CD4-positive, alpha-beta T cell (primary cell): ENCODE data around the gene NOD2. TPM values are rescaled to one million over a fixed set of nuclear protein-coding genes. Genes with fewer than 3 reads are reported as not detected.

Source experiments
- ATAC-seq: fragments of 200-7000 bp; cut with Tn5 transposase; one replicate; pipeline ENCODE4 v1.10.0; 2022; ENCODE audit warnings: mild to moderate bottlenecking; ENCODE audit not compliant: poor library complexity
- CTCF ChIA-PET: fragments of 350-600 bp; sonication (Branson Sonifier 250); formaldehyde crosslinking; loops from one replicate; lab custom pipeline; 2021; ENCODE audit warnings: antibody characterized with exemption, inconsistent platforms; lab: Charles Lee
- POLR2A ChIA-PET: fragments of 350-600 bp; sonication (Branson Sonifier 250); formaldehyde crosslinking; loops from one replicate; lab custom pipeline; 2021; ENCODE audit warnings: antibody characterized with exemption, inconsistent platforms; lab: Charles Lee
- DNase-seq, 14 experiments: peaks; one replicate each; pipeline ENCODE4 v3.0.0-alpha.2; 2013 to 2020; ENCODE audit warnings: mixed read lengths in 2 of 14
- H3K27ac ChIP-seq, 2 donors: one replicate each; pipeline versions ENCODE4 v1.5.1 to v1.7.0; 2013; ENCODE audit warnings: low read length in 2 of 2, low read depth in 1 of 2, mild to moderate bottlenecking in 1 of 2
- H3K27me3 ChIP-seq, 2 experiments: 1 replicate in 1 of 2; 2 replicates in 1 of 2; pipeline versions ENCODE4 v1.6.1 to v1.7.0; 2013; ENCODE audit warnings: low read length in 2 of 2, control low read depth in 1 of 2, mild to moderate bottlenecking in 1 of 2, moderate library complexity in 1 of 2; ENCODE audit not compliant: insufficient read depth in 2 of 2, control insufficient read depth in 1 of 2
- H3K36me3 ChIP-seq: one replicate; pipeline ENCODE4 v1.6.1; 2013; ENCODE audit warnings: low read length, control low read depth; ENCODE audit not compliant: insufficient read depth
- H3K4me1 ChIP-seq: one replicate; pipeline ENCODE4 v1.6.1; 2013; ENCODE audit warnings: low read length, control low read depth; ENCODE audit not compliant: insufficient read depth
- H3K4me3 ChIP-seq: one replicate; pipeline ENCODE4 v1.5.1; 2013; ENCODE audit warnings: mild to moderate bottlenecking, low read length, moderate library complexity
- H3K9me3 ChIP-seq, 2 experiments: 1 replicate in 1 of 2; 2 replicates in 1 of 2; pipeline versions ENCODE4 v1.6.1 to v1.7.0; 2013; ENCODE audit warnings: low read length in 2 of 2, mild to moderate bottlenecking in 2 of 2, control low read depth in 1 of 2, moderate library complexity in 1 of 2; ENCODE audit not compliant: control insufficient read depth in 1 of 2, insufficient read depth in 1 of 2
- H3K27ac Mint-ChIP-seq: one replicate; pipeline ENCODE4 v1.8.0; 2020; ENCODE audit warnings: mixed read lengths
- H3K27me3 Mint-ChIP-seq: one replicate; pipeline ENCODE4 v1.8.0; 2021; ENCODE audit warnings: mixed read lengths
- H3K36me3 Mint-ChIP-seq: one replicate; pipeline ENCODE4 v1.8.0; 2021; ENCODE audit warnings: low read depth, mixed read lengths
- H3K4me1 Mint-ChIP-seq: one replicate; pipeline ENCODE4 v1.8.0; 2021; ENCODE audit warnings: low read depth, mixed read lengths
- H3K4me3 Mint-ChIP-seq: one replicate; pipeline ENCODE4 v1.8.0; 2020; ENCODE audit warnings: mild to moderate bottlenecking, mixed read lengths
- H3K9me3 Mint-ChIP-seq: one replicate; pipeline ENCODE4 v1.8.0; 2020; ENCODE audit warnings: mixed read lengths
- CTCF ChIP-seq: fragments of 200-600 bp; IDR thresholded peaks from one replicate; pipeline ENCODE4 v1.8.0; 2022; ENCODE audit warnings: antibody characterized with exemption, mild to moderate bottlenecking
- intact Hi-C, 2 experiments: fragments of 100-400 bp; cut with DNase I in 1 of 2; cut with micrococcal nuclease in 1 of 2; formaldehyde crosslinking; loops; one replicate each; pipeline versions ENCODE4 v1.15.1 to v1.9.0; 2023 to 2025; cut with DNase I, micrococcal nuclease
- total RNA-seq, 174 experiments: library from RNA in 2 of 174; stranded (reverse) in 2 of 174; gene quantifications; one replicate each; pipeline ENCODE4 v1.2.3 and lab custom pipeline; 2021 to 2026

Gene NOD2
- total RNA-seq, 2 experiments from 2014 or later = 4.5 to 5.3 TPM

- Mint-ChIP-seq H3K27ac (no peak overlapping the region), H3K36me3 (peaks cover 11% of the 10 kb centered on the region), H3K4me3 (no peak overlapping the region), H3K4me1 (peaks cover 17% of the 10 kb centered on the region), H3K9me3 (no peaks in the 10 kb centered on the region), H3K27me3 (no peaks in the 10 kb centered on the region)
- CTCF ChIA-PET = interaction anchor here (0.7 to 1.1 kb wide), 2 partner anchors 17 to 71 kb away, joined by 3 read pairs; no protein-coding TSS in a partner anchor
- Histone ChIP-seq H3K4me1 (peaks cover 6% of the 10 kb centered on the region), H3K9me3 (no peaks in the 10 kb centered on the region), H3K27me3 (no peaks in the 10 kb centered on the region), H3K27ac (no peak overlapping the region), H3K4me3 (no peak overlapping the region), H3K36me3 (no peaks in the 10 kb centered on the region)
- intact Hi-C loops = loop anchor here in 1 of 2 experiments (2.0 kb wide), 1 partner anchor 49 kb away; no protein-coding TSS in a partner anchor
- no peak for ATAC-seq
- POLR2A ChIA-PET = no interaction called here
- no peak for TF ChIP-seq CTCF
- no peak for DNase-seq
These were observed 44.1 kb downstream of the NOD2 start for GRCh38 chr16:50737420-50737959.

GRCh38 chr16:50739031-50739430 lies 45.6 kb downstream of the NOD2 start:
- H3K36me3 ChIP-seq = no peaks in the 10 kb centered on the region
- POLR2A ChIA-PET = no interaction called here
- H3K27me3 ChIP-seq = no peaks in the 10 kb centered on the region
- ATAC-seq = no peak
- H3K4me3 Mint-ChIP-seq = peak overlapping the region; percentile 5
- CTCF ChIA-PET = interaction anchor here (1.4 kb wide), 1 partner anchor 13 kb away, joined by 3 read pairs; no protein-coding TSS in a partner anchor
- peaks cover 6% of the 10 kb centered on the region for H3K4me1 ChIP-seq
- no peaks in the 10 kb centered on the region for H3K9me3 Mint-ChIP-seq
- no peak overlapping the region for H3K4me3 ChIP-seq
- peaks cover 22% of the 10 kb centered on the region for H3K4me1 Mint-ChIP-seq
- no peak for TF ChIP-seq CTCF
- intact Hi-C loops = no loop called here
- H3K27me3 Mint-ChIP-seq = no peaks in the 10 kb centered on the region
- no peak overlapping the region for H3K27ac ChIP-seq
- no peaks in the 10 kb centered on the region for H3K9me3 ChIP-seq
- H3K27ac Mint-ChIP-seq = peak overlapping the region; percentile 20
- H3K36me3 Mint-ChIP-seq = peaks cover 26% of the 10 kb centered on the region
- DNase-seq = no peak

GRCh38 chr16:50740736-50741135 lies 47.3 kb downstream of the NOD2 start:
- Histone ChIP-seq H3K9me3 (no peaks in the 10 kb centered on the region), H3K4me3 (no peak overlapping the region), H3K4me1 (peaks cover 11% of the 10 kb centered on the region), H3K27ac (peak overlapping the region in 1 of 2 donors; percentile 74), H3K36me3 (peaks cover 12% of the 10 kb centered on the region), H3K27me3 (no peaks in the 10 kb centered on the region)
- Mint-ChIP-seq H3K4me1 (peaks cover 39% of the 10 kb centered on the region), H3K36me3 (peaks cover 44% of the 10 kb centered on the region), H3K27ac (peak overlapping the region; percentile 87), H3K4me3 (peak overlapping the region; percentile 90), H3K9me3 (no peaks in the 10 kb centered on the region), H3K27me3 (no peaks in the 10 kb centered on the region)
- POLR2A ChIA-PET = interaction anchor here (0.9 to 7.2 kb wide), 16 partner anchors 9 to 715 kb away, joined by 3 to 167 read pairs (median 8); partner anchors contain the start of genes CNEP1R1 and SNX20
- no peak for ATAC-seq
- TF ChIP-seq CTCF = no peak
- CTCF ChIA-PET = interaction anchor here (1.0 to 1.7 kb wide), 3 partner anchors 55 to 76 kb away, joined by 4 read pairs; no protein-coding TSS in a partner anchor
- DNase-seq = peak in 2 of 14 experiments; percentile 41 to 54
- intact Hi-C loops = loop anchor here (1.0 to 10.0 kb wide), 5 partner anchors 66 to 713 kb away; partner anchors contain the start of genes BRD7 (in 1 of the 2), CNEP1R1 (in 1 of the 2) and TENT4B (in 1 of the 2)
